ENCODE results near the gene ASPRV1. TPM values are rescaled to one million over a fixed set of nuclear protein-coding genes. Genes with fewer than 3 reads are reported as not detected.

ASPRV1 gene
- polyA plus RNA-seq, 2 of the 4 experiments (the other 2 are of a cell fraction), result 0.36 TPM

DNA sequence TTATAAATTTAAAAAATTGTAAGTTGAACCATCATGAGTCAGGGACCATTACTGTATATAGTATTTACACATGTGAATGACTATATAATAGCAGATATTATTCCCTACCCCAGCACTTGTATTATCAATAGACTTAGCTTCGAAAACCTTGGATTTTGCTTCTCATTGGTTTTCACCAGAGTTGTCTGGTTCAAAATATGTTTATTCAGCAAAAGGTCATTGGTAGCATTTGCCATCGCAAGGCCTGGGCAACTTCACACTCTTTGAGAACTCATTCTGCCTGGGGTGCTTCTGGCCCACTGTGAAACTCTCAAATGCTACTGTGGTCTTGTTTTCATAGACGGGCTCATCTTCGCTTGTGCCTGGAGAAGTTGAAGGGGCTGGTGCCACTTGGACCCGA lies 26.4 kb downstream of the ASPRV1 start:
- ATAC-seq (no peak), FAIRE-seq (no peak), DNase-seq (ENCODE audit: low read depth in 1 of 2, low spot score in 1 of 2) (no peak)
- Histone ChIP-seq H3K27ac (peak overlapping the region; percentile 72 to 81; a peak in 5 of 6 replicates), H3K9me3 (no peaks in the 10 kb centered on the region), H3K4me2 (peak overlapping the region; percentile 68; the same call in 2 of the 3 replicates), H3K4me3 (no peak overlapping the region), H3K4me1 (peaks cover 23% of the 10 kb centered on the region; the same call in 2 of the 3 replicates)
- 95% methylated on average over 5 of the region's 5 CpGs for WGBS (ENCODE audit: missing lambda C conversion rate)
- TF ChIP-seq FOSL2 (IDR thresholded peaks at IDR 0.05) (no peak), FOSL2 (CRISPR knock-in tag; IDR thresholded peaks at IDR 0.05) (no peak), TP53 (CRISPR knock-in tag; IDR thresholded peaks at IDR 0.05) (no peak), JUNB (IDR thresholded peaks at IDR 0.05) (no peak), MAFK (IDR thresholded peaks at IDR 0.05; ENCODE audit: partially characterized antibody) (peak; percentile 82)
- POLR2A ChIA-PET, result interaction anchor here (2.5 kb wide), 1 partner anchor 20 kb away, joined by 26 read pairs; the partner anchor contains the start of gene MXD1
- CTCF ChIA-PET, result interaction anchor here (0.7 to 4.0 kb wide), 4 partner anchors 9 to 136 kb away, joined by 3 to 22 read pairs (median 4); no protein-coding TSS in a partner anchor

DNA sequence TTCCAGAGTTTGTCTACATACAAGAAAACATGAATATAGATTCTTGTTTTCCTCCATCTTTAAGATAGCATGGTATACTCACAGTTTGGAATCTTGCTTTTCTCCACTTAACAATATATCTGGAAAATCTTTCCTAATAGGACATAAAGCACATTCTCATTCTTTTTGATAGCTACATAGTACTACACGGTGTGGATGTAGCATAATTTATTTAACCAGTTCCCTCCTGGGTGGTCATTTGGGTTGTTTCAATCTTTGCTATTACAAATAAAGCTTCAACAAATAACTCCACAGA lies 26.9 kb downstream of the ASPRV1 start:
- POLR2A ChIA-PET, result interaction anchor here (0.9 to 2.5 kb wide), 3 partner anchors 14 to 256 kb away, joined by 3 to 26 read pairs (median 6); partner anchors contain the start of genes C2orf42 and MXD1

DNA sequence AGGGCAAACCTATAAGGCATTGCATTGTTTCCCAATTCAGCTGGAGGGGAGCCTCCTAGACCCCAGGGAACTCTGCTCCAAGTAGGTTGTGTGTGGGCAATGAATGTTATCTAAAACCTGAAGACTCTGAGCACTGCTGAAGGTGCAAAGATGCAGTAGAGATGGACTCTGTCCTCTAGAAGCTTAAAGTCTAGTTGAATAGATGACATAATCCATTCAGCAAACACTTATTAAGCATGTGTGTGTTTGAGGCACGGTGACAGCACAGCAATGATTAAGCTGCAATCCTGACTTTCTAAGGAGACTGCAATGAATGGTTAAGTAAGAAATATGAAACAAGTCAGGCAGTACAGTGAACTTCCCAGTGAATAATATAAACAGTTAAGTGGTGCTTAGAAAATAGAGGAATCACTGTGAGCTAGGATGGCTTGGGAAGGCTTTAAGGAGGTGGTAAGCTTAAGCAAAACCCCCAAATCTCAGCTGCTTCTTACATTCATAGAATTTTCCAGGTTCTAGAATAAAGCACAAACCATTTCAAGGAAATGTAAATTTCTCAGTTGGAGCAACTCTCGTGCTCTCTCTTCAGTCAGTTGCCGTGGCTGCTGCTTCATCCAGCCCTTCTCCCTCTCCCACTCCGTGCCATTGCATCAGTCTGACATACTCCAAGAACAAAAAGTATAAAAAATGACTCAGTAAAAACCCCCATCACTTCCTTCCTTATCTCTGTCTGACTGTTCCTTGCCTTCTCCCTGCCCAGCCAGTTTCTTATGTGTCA lies 27.4 kb downstream of the ASPRV1 start:
- TF ChIP-seq HDAC2 (IDR thresholded peaks at IDR 0.05) (no peak), MAX (IDR thresholded peaks at IDR 0.05) (peak; percentile 24; the same call in 1 of the 2 replicates), ZNF302 (CRISPR knock-in tag; IDR thresholded peaks at IDR 0.05) (no peak), NFE2L2 (conservative IDR thresholded peaks at IDR 0.05; ENCODE audit: low read length) (no peak; the same call in 1 of the 2 replicates), BCL3 (IDR thresholded peaks at IDR 0.05) (no peak), JUNB (IDR thresholded peaks at IDR 0.05) (peak; percentile 50; the same call in 1 of the 2 replicates), JUN (IDR thresholded peaks at IDR 0.05) (no peak; a peak in 1 of 5 replicates), TP53 (CRISPR knock-in tag; IDR thresholded peaks at IDR 0.05) (no peak), POLR2AphosphoS2 (conservative IDR thresholded peaks at IDR 0.05; ENCODE audit: low read length) (no peak), MAFK (IDR thresholded peaks at IDR 0.05; ENCODE audit: partially characterized antibody) (peak; percentile 19), KDM5A (IDR thresholded peaks at IDR 0.05) (no peak), CBX2 (IDR thresholded peaks at IDR 0.05; ENCODE audit: borderline replicate concordance, low read depth) (no peak), PHF8 (IDR thresholded peaks at IDR 0.05; ENCODE audit: borderline replicate concordance, low read depth) (no peak), BHLHE40 (IDR thresholded peaks at IDR 0.05; ENCODE audit: low read depth, low read length) (no peak), FOSL2 (IDR thresholded peaks at IDR 0.05) (no peak), FOSL2 (CRISPR knock-in tag; IDR thresholded peaks at IDR 0.05) (peak; percentile 67)
- TF ChIP-seq, protein P1, sequence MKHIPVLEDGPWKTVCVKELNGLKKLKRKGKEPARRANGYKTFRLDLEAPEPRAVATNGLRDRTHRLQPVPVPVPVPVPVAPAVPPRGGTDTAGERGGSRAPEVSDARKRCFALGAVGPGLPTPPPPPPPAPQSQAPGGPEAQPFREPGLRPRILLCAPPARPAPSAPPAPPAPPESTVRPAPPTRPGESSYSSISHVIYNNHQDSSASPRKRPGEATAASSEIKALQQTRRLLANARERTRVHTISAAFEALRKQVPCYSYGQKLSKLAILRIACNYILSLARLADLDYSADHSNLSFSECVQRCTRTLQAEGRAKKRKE (CRISPR knock-in tag; IDR thresholded peaks at IDR 0.05; ENCODE audit: low read depth), result no peak
- H3K4me2 ChIP-seq, result peak overlapping the region; percentile 68
- no peak overlapping the region for H3K4me3 ChIP-seq
- ChIA-PET POLR2A (interaction anchor here (0.9 to 2.5 kb wide), 3 partner anchors 13 to 257 kb away, joined by 3 to 26 read pairs (median 6); partner anchors contain the start of genes C2orf42 and MXD1), CTCF (interaction anchor here (0.7 to 4.0 kb wide), 10 partner anchors 10 to 151 kb away, joined by 3 to 22 read pairs (median 3); partner anchors contain the start of gene MXD1)
- no peaks in the 10 kb centered on the region for H3K9me3 ChIP-seq
- FAIRE-seq, result no peak
- H3K27ac ChIP-seq, result peak overlapping the region; percentile 72 to 81
- H3K4me1 ChIP-seq, result peaks cover 23% of the 10 kb centered on the region; the same call in 2 of the 3 replicates
- WGBS (ENCODE audit: missing lambda C conversion rate), result 9% methylated on average over 4 of the region's 4 CpGs
- ATAC-seq, result peak; percentile 89 to 90
- peak; percentile 60 to 70 for DNase-seq (ENCODE audit: low read depth in 1 of 2, low spot score in 1 of 2)

More for the DNA sequence above, 26.9 kb downstream of the ASPRV1 start:
- TF ChIP-seq BCL3 (IDR thresholded peaks at IDR 0.05) (no peak), CEBPB (IDR thresholded peaks at IDR 0.05) (no peak), RFX5 (IDR thresholded peaks at IDR 0.05) (no peak), JUN (IDR thresholded peaks at IDR 0.05) (no peak), POLR2A (IDR thresholded peaks at IDR 0.05; ENCODE audit: low read length) (no peak), RNF2 (IDR thresholded peaks at IDR 0.05; ENCODE audit: borderline replicate concordance, low read depth) (no peak), ZFP36 (IDR thresholded peaks at IDR 0.05; ENCODE audit: borderline replicate concordance, partially characterized antibody) (no peak), FOXS1 (CRISPR knock-in tag; IDR thresholded peaks at IDR 0.05) (no peak), EP300 (IDR thresholded peaks at IDR 0.05) (no peak), RARB (CRISPR knock-in tag; IDR thresholded peaks at IDR 0.05) (no peak)
- TF ChIP-seq, protein P2, sequence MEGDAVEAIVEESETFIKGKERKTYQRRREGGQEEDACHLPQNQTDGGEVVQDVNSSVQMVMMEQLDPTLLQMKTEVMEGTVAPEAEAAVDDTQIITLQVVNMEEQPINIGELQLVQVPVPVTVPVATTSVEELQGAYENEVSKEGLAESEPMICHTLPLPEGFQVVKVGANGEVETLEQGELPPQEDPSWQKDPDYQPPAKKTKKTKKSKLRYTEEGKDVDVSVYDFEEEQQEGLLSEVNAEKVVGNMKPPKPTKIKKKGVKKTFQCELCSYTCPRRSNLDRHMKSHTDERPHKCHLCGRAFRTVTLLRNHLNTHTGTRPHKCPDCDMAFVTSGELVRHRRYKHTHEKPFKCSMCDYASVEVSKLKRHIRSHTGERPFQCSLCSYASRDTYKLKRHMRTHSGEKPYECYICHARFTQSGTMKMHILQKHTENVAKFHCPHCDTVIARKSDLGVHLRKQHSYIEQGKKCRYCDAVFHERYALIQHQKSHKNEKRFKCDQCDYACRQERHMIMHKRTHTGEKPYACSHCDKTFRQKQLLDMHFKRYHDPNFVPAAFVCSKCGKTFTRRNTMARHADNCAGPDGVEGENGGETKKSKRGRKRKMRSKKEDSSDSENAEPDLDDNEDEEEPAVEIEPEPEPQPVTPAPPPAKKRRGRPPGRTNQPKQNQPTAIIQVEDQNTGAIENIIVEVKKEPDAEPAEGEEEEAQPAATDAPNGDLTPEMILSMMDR (IDR thresholded peaks at IDR 0.05), result no peak
- Histone ChIP-seq H3K4me1 (peaks cover 23% of the 10 kb centered on the region; the same call in 2 of the 3 replicates), H3K9me3 (no peaks in the 10 kb centered on the region), H3K27ac (peak overlapping the region; percentile 72 to 81), H3K4me2 (peak overlapping the region; percentile 68), H3K4me3 (no peak overlapping the region)
- DNase-seq (ENCODE audit: low read depth in 1 of 2, low spot score in 1 of 2) (no peak), ATAC-seq (no peak; a peak in 1 of 6 replicates), FAIRE-seq (no peak)
- 33% methylated on average over 1 of the region's 1 CpG for WGBS (ENCODE audit: missing lambda C conversion rate)
- CTCF ChIA-PET, result interaction anchor here (0.7 to 4.0 kb wide), 6 partner anchors 10 to 137 kb away, joined by 3 to 22 read pairs (median 4); no protein-coding TSS in a partner anchor
